PC-9 (cell line): ENCODE data around the gene BCAT1. TPM values are rescaled to one million over a fixed set of nuclear protein-coding genes. Genes with fewer than 3 reads are reported as not detected.

Experiments used
- BruUV-seq: library from RNA; stranded (reverse); fragments of 400-500 nt; replicated peaks from 2 replicates; lab custom pipeline; 2021; lab: Mats Ljungman, UMichigan
- CTCF ChIA-PET: fragments of 300-600 bp; sonication (Branson Sonifier 250); formaldehyde crosslinking; loops from one replicate; lab custom pipeline; 2022; ENCODE audit warnings: antibody characterized with exemption; lab: Charles Lee
- POLR2A ChIA-PET: fragments of 300-600 bp; sonication (Branson Sonifier 250); formaldehyde crosslinking; loops from one replicate; lab custom pipeline; 2022; ENCODE audit warnings: antibody characterized with exemption; ENCODE audit not compliant: unreplicated experiment; lab: Charles Lee
- DNase-seq, 2 experiments: peaks; one replicate each; pipeline versions ENCODE4 v3.0.0 to v3.0.0-alpha.2; 2015 to 2022; ENCODE audit warnings: mixed read lengths in 1 of 2
- H2AFZ ChIP-seq: fragments of 200-600 bp; sonication (generic); 2 replicates; pipeline ENCODE4 v1.8.1; 2017; ENCODE audit warnings: antibody characterized with exemption
- H3F3A ChIP-seq: fragments of 200-600 bp; sonication (generic); 2 replicates; pipeline ENCODE4 v1.8.1; 2017; ENCODE audit warnings: antibody characterized with exemption, mild to moderate bottlenecking, low read depth; ENCODE audit not compliant: insufficient read depth
- H3K27ac ChIP-seq: fragments of 200-600 bp; sonication (generic); 2 replicates; pipeline ENCODE4 v1.6.1; 2016; ENCODE audit warnings: mixed run types
- H3K27me3 ChIP-seq: fragments of 200-600 bp; sonication (generic); 2 replicates; pipeline ENCODE4 v1.6.1; 2016; ENCODE audit warnings: low read depth, mixed run types; ENCODE audit not compliant: insufficient read depth
- H3K36me3 ChIP-seq: fragments of 200-600 bp; sonication (generic); 2 replicates; pipeline ENCODE4 v1.6.1; 2016; ENCODE audit warnings: low read depth, mixed run types
- H3K4me1 ChIP-seq: fragments of 200-600 bp; sonication (generic); replicated peaks from 2 replicates; pipeline ENCODE4 v1.6.1; 2016; ENCODE audit warnings: mixed run types; ENCODE audit not compliant: insufficient read depth
- H3K4me2 ChIP-seq: fragments of 200-600 bp; sonication (generic); 2 replicates; pipeline ENCODE4 v1.6.1; 2017; ENCODE audit warnings: mixed run types
- H3K4me3 ChIP-seq: fragments of 200-600 bp; sonication (generic); 2 replicates; pipeline ENCODE4 v1.6.1; 2016; ENCODE audit warnings: mixed run types
- H3K79me2 ChIP-seq: fragments of 200-600 bp; sonication (generic); 2 replicates; pipeline ENCODE4 v1.6.1; 2017; ENCODE audit warnings: low read depth, mixed run types
- H3K9me2 ChIP-seq: fragments of 200-600 bp; sonication (generic); 2 replicates; pipeline ENCODE4 v1.8.1; 2017; ENCODE audit warnings: mild to moderate bottlenecking; ENCODE audit not compliant: insufficient read depth
- H3K9me3 ChIP-seq: fragments of 200-600 bp; sonication (generic); 2 replicates; pipeline ENCODE4 v1.8.1; 2016; ENCODE audit warnings: low read depth; ENCODE audit not compliant: insufficient read depth
- H4K20me1 ChIP-seq: fragments of 200-600 bp; sonication (generic); 2 replicates; pipeline ENCODE4 v1.8.1; 2017; ENCODE audit not compliant: insufficient read depth
- EZH2 ChIP-seq: fragments of 200-600 bp; sonication (generic); IDR thresholded peaks from 2 replicates; pipeline ENCODE4 v1.8.0; 2017; ENCODE audit warnings: antibody characterized with exemption, low read depth
- intact Hi-C: fragments of 100-400 bp; cut with micrococcal nuclease; formaldehyde crosslinking; loops from one replicate; pipeline ENCODE4 v1.10.0; 2022; ENCODE audit not compliant: unreplicated experiment
- total RNA-seq: library from RNA; stranded (reverse); gene quantifications from 2 replicates; pipeline ENCODE4 v1.2.3, GENCODE V29; 2021
- TF ChIP-seq, protein P1 (sequence below): fragments of 200-600 bp; sonication (generic); conservative IDR thresholded peaks from 2 replicates; pipeline ENCODE4 v1.6.1; 2017; ENCODE audit warnings: mixed run types, antibody characterized with exemption, mild to moderate bottlenecking, moderate library complexity

Gene BCAT1
- total RNA-seq, 1 experiment from 2014 or later = 78.6 TPM

DNA sequence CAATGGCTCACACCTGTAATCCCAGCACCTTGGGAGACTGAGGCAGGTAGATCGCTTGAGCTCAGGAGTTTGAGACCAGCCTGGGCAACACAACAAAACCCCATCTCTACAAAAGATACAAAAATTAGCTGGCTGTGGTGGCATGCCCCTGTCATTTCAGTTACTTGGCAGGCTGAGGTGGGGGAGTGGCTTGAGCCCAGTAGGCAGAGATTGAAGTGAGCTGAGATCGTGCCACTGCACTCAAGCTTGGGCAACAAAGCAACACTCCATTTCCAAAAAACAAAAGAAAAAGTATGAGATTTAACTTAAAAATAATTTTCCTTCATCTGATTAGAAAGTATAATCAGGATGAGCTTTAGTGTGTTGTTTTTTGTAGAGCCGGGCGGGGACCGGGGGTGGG is 47.9 kb upstream of the BCAT1 start:
- H3K9me2 ChIP-seq = no peaks in the 10 kb centered on the region
- TF ChIP-seq EZH2 = no peak
- TF ChIP-seq, protein P1, sequence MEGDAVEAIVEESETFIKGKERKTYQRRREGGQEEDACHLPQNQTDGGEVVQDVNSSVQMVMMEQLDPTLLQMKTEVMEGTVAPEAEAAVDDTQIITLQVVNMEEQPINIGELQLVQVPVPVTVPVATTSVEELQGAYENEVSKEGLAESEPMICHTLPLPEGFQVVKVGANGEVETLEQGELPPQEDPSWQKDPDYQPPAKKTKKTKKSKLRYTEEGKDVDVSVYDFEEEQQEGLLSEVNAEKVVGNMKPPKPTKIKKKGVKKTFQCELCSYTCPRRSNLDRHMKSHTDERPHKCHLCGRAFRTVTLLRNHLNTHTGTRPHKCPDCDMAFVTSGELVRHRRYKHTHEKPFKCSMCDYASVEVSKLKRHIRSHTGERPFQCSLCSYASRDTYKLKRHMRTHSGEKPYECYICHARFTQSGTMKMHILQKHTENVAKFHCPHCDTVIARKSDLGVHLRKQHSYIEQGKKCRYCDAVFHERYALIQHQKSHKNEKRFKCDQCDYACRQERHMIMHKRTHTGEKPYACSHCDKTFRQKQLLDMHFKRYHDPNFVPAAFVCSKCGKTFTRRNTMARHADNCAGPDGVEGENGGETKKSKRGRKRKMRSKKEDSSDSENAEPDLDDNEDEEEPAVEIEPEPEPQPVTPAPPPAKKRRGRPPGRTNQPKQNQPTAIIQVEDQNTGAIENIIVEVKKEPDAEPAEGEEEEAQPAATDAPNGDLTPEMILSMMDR = no peak
- DNase-seq = no peak
- no peaks in the 10 kb centered on the region for H3K27me3 ChIP-seq
- H3K79me2 ChIP-seq = no peaks in the 10 kb centered on the region
- H3K4me2 ChIP-seq = no peak overlapping the region
- ChIA-PET POLR2A (no interaction called here), CTCF (no interaction called here)
- H3K9me3 ChIP-seq = no peaks in the 10 kb centered on the region
- no peaks in the 10 kb centered on the region for H4K20me1 ChIP-seq
- no peak overlapping the region for H3K27ac ChIP-seq
- H3F3A ChIP-seq = no peaks in the 10 kb centered on the region
- H3K4me3 ChIP-seq = no peak overlapping the region
- H2AFZ ChIP-seq = no peak overlapping the region
- BruUV-seq = no TSS peak
- no peaks in the 10 kb centered on the region for H3K4me1 ChIP-seq
- intact Hi-C loops = loop anchor here (10.0 kb wide), 1 partner anchor 1698 kb away; no protein-coding TSS in a partner anchor
- no peaks in the 10 kb centered on the region for H3K36me3 ChIP-seq

DNA sequence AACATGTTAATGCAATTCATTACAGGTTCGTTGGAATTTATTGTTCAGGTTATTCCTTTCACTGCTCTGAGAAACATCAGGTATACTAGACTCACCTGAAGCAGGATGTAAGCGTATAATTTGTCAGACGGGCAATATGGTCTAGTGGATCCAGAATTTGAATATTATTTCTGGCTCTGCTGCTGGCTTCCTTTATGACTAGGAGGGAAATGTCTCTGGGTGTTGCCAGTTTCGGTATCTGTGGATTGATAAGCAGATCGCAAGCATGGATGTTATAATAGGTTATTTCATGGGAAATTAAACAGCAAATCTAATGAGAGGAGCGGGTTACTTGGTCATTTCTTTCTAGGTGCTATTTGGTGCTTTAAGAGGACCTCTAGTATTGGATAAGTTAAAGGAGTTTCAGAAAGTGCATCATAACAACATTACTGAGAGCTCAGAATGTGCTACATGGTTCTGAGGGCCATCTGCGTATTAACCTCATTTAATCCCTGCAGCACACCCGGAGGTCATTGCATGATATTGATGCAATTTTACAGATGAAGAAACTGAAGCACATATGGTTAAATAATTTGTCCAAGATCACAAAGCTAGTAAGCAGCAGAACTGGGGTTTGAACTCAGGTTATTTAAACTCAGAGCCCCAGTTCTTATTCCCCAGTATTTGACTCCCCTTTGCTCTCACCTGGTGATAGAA is 47.3 kb upstream of the BCAT1 start:
- Histone ChIP-seq H2AFZ (no peak overlapping the region), H3K36me3 (no peaks in the 10 kb centered on the region), H3K4me3 (no peak overlapping the region), H3K9me3 (no peaks in the 10 kb centered on the region), H3F3A (no peaks in the 10 kb centered on the region), H4K20me1 (no peaks in the 10 kb centered on the region), H3K9me2 (no peaks in the 10 kb centered on the region), H3K79me2 (no peaks in the 10 kb centered on the region), H3K27ac (no peak overlapping the region), H3K27me3 (no peaks in the 10 kb centered on the region), H3K4me2 (no peak overlapping the region), H3K4me1 (no peaks in the 10 kb centered on the region)
- intact Hi-C loops = loop anchor here (10.0 kb wide), 1 partner anchor 1699 kb away; no protein-coding TSS in a partner anchor
- no peak for TF ChIP-seq EZH2
- TF ChIP-seq, protein P1 = no peak
- ChIA-PET CTCF (no interaction called here), POLR2A (no interaction called here)
- DNase-seq = no peak
- BruUV-seq = no TSS peak

DNA sequence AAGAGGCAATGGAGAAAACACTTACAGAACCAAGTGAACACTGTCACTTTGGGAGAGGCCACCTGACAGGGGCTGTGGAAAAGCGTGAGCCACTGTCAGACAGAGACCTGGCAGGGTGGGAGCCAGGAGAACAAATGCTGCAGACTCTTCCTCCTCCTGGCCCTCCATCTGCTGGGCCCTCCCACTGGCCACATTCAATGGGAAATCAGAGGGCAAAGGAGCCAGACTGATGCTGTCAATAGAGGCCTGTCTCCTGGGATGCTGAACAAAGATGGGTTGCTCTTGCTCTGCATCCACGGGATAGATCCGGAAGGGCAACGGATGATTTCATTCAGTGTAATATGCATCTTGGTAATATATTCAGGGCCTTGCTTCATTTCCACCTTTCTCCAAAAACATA is 44.9 kb upstream of the BCAT1 start:
- Histone ChIP-seq H3K4me3 (no peak overlapping the region), H3K27ac (no peak overlapping the region), H3K9me2 (no peaks in the 10 kb centered on the region), H3K4me1 (no peaks in the 10 kb centered on the region), H3K4me2 (no peak overlapping the region), H3F3A (no peaks in the 10 kb centered on the region), H3K79me2 (no peaks in the 10 kb centered on the region), H3K27me3 (no peaks in the 10 kb centered on the region), H2AFZ (no peak overlapping the region), H4K20me1 (no peaks in the 10 kb centered on the region), H3K36me3 (no peaks in the 10 kb centered on the region), H3K9me3 (no peaks in the 10 kb centered on the region)
- CTCF ChIA-PET = interaction anchor here (1.0 kb wide), 1 partner anchor 394 kb away, joined by 3 read pairs; no protein-coding TSS in a partner anchor
- DNase-seq = no peak
- intact Hi-C loops = loop anchor here (5.0 to 10.0 kb wide), 2 partner anchors 439 to 1701 kb away; no protein-coding TSS in a partner anchor
- POLR2A ChIA-PET = no interaction called here
- BruUV-seq = no TSS peak
- TF ChIP-seq, protein P1 = no peak
- TF ChIP-seq EZH2 = no peak
